HG03378 (cell line): ENCODE measurements around the gene SLC29A4.
"Not testable (repeated sequence)": the region's sequence is repeated elsewhere in the genome, so short reads cannot be mapped to it uniquely, and the experiment has no call there.

ENCODE experiments used
- ATAC-seq: cut with Tn5 transposase; IDR thresholded peaks from one replicate; pipeline ENCODE4 v1.9.1; 2021; ENCODE audit warnings: mild to moderate bottlenecking, moderate library complexity; ENCODE audit not compliant: unreplicated experiment

Gene SLC29A4

DNA sequence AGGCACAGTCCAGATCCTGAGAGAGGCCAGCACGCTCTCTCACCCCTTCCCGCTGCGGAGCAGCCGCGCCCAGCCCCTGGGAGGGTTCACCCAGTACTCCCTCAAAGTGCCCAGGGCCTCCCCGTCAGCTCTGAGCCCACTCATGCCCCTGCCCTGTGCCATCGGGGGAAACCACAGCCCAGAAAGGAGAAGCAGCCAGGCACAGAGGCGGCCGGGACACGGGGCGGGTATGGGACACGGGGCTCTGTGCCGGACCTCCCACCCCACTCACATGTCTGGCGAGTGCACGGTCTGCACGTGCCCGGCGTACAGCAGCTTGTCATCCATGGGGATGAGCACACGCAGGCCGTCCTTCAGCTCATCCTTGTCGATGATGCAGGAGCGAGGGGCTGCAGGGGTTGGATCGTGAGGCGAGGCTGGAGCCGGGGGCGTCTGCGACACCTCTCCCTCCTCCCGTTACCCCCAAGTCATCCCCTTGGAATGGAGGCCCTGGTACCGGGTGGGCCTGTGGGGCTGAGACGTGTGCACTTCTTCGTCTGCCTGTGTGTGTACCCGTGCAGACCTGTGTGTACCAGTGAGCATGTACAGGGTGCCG, 38.2 kb downstream of the SLC29A4 start:
- ATAC-seq = no peak

DNA sequence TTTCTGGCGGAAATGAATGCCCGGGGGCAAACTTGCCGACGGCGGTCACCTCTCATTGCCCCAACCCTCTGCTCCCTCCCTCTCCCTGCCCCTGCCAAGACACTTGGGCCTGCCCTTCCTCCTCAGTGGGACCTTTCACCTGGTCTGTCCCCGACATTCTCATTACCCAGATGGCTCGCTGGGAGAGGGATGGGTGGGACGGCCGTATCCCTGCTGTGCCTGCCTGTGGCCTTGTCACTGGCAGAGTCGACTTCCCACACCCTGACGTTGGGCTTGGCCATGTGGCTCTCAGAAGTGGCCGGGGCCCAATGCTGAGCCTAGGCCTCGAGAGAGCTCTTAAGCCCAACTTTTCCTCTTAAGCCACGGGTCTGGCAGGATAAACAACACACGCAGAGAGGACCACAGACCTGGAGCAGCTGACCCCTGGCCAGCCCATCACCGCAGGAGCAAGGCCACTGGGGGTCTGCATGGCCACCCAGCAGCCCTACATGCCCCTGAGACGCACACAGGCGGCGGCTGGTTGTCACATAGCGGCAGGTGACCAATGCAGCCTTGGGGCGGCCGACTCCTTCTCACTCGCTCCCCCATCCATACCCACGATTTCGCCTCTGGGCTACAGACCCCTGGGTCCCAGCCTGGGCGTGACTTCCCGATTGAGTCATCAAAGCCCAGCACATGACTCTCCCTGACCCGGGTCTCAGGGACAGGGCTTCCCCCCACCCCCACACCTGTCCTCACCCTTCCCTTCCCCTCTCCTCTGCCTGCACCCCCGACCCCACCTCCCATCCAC, 40.1 kb downstream of the SLC29A4 start:
- no peak for ATAC-seq

DNA sequence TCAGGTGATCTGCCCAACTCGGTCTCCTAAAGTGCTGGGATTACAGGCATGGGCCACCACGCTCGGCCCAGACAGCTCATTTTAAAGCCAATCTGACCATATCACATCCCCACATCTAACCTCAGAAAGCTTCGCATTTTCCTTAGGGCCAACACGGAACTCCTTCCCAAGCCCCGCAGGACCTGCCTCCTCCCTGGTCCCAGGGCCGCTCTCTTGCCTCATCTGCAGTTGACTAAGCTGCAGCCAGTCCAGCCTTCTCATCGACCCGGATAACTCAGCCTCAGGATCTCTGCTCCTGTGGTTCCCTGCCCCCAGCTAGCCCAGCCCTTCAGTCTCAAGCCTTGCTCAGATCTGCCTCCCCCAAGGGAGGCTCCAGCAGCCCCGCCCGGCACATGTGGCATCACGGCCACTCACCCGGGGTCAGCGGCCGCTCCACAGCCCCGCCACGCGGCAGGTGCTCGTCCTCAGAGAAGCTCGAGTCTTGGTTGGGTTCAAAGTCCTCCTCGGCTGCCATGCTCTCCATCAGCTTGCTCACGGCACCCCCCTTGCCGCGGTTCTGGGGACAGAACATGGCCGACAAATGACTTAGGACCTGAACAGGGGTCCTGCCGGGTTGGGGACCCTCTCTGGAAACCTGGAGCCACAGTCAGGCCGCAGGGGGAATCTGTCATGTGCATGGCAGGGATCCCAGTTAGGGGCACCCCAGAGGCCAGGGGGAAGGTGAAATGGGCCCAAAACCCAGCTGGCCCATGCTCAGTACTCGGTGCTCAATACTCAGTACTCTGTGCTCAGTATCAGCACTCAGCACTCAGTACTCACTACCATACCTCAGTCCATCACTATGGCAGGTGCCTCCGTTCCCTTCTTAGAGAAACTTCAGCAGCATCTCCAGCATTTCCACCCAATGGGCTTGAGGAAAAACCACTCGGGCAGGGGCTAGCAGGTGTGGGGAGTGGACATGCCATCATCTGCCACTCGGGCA, 41.3 kb downstream of the SLC29A4 start:
- not testable (repeated sequence) for ATAC-seq

DNA sequence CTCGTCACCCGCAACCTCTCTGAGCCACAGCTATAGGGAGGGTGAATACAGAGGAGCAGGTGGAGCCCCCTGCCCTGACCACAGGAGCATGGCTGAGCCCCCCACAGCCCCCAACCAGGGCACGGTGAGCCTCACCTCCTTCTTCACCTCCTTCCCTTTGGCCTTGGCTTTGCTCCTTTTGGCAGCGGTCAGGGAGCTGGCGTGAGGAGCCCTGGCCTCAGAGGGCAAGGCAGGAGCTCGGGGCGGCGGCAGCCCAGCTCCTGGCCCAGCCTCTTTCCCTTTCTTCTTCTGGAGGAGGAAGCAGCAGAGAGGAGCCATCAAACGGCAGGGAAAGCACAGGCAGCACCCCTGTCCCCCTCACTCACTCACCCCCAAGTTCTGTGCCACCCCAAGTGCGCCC, 42.2 kb downstream of the SLC29A4 start:
- ATAC-seq = no peak

DNA sequence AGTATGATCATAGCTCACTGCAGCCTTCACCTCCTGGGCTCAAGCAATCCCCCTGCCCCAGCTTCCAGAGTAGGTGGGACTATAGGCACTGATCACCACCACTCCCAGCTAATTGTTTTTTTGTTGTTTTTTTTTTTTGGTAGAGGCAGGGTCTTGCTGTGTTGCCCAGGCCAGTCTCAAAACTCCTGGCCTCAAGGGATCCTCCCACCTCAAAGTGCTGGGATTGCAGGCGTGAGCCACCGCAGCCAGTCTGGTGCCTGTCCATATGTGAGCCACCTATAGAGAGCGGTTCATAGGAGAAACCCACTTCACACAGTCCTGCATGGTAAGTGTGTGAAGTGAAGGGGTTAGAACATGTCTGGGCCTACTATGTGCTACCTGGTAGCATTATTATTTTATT, 47.5 kb downstream of the SLC29A4 start:
- no peak for ATAC-seq

DNA sequence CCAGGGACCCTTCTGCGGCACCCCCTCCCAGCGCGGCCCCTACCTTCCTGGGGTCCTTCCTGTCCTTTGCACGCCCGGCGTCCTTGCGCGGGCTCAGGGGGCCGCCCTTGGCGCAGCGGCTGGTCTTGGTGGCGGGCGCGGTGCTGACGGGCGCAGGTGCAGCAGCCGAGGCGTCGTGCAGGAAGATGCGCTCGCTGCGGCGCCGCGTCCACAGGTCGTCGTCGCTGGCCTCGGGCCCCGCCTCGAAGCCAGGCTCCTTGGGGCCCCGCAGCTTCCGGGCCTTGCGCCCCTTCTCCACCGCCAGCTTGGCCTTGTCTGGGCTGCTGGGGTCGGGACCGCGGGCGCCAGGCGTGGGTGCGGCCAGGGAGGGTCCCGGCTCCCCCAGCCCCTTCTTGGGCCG, 49.8 kb downstream of the SLC29A4 start:
- no peak for ATAC-seq

DNA sequence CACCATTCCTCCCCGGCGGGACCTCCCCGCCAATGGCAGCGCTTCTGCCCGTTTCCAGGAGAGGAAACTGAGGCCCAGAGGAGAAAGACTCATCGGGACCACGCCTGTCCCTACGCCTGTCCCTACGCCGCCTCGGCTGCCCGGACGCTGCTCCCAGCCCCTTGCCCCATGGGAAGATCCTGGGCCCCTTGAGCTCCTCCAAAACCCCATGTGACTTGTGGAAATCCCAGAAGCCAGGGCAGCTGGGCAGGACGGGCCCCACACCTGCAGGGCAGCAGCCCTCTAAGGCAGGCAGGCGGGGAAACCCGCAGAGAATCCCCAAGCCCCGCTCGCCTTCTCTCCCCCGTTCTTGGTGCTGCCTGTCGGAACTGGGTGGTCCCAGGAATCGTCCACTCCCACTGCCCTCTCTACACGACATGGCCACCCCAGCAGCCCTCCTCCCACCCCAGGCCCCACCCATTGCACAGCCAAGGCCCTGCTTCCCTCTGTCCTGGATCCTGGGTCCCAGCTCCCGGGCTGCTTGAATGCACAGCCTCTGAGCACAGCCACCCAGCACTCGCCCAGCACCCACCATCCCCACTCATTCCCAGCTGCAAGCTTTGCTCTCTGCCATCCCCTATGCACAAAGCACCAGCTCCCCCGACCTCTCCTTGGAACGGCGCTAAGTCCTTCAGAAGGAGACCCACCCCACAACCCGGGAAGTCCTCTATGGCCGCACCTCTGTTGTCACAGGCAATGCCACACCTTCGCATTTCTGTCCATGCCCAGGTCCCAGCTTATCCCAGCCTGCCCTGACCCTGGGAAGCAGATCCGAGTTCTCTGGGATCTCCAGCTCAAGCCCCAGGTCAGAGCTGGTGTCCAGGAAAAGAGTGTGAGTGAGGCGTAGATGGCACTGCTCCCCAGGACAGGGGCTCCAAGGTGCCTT, 50.6 kb downstream of the SLC29A4 start:
- ATAC-seq = no peak

DNA sequence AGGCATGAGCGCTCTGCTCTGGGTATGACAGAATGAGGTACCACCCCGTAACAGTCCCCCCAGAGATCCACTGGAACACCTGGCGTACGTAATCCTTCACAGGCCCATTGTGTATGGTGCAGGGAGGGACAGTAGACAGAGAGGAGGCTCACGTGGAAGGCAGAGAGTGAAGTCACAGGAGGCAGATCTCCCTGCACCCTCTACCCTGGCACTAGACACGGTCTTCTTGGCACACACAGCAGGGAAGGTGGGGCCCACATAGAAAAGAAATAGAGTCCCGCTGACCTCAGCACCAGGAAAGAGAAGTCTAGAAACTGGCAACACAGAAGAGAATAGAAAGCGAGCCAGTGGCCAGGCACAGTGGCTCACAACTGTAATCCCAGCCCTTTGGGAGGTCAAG, 51.9 kb downstream of the SLC29A4 start:
- no peak for ATAC-seq

DNA sequence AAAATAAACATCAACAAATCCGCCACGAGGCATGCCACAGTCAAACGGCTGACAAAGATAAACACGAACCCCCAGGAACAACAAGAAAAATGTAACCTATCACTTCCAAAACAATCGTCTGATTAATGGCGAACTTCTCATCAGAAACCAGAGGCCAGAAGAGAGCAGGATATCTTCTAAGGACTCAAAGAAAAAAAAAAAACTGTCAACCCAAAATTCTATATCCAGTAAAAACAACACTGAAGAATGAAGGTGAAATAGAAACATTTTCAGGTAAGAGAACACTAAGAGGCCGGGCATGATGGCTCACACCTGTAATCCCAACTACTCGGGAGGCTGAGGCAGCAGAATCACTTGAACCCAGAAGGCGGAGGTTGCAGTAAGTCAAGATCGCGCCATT, 54.3 kb downstream of the SLC29A4 start:
- ATAC-seq = no peak

DNA sequence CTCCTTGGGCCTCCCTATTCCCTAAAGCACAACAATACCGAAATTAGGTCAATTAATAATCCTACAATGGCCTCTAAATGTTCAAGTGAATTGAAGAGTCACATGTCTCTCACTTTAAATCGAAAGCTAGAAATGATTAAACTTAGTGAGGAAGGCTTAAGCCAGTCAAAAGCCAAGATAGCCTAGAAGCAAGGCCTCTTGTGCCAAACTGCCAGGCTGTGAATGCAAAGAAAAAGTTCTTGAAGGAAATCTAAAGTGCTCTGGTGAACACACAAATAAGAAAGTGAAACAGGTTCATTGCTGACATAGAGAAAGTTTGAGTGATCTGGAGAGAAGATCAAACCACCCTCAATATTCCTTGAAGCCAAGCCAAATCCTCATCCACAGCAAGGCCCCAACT, 57.2 kb downstream of the SLC29A4 start:
- no peak for ATAC-seq

DNA sequence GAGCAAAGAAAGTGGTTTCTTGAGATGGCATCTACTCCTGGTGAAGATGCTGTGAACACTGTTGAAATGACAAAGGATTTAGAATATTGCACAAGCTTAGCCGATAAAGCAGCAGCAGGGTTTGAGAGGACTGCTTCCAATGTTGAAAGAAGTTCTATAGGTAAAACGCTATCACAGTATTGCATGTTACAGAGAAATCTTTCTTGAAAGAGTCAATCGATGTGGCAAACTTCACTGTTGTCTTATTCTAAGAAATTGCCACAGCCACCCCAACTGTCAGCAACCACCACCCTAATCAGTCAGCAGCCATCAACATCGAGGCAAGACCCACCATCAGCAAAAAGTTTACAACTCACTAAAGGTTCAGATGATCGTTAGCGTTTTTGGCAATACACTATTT, 59.9 kb downstream of the SLC29A4 start:
- ATAC-seq = no peak

DNA sequence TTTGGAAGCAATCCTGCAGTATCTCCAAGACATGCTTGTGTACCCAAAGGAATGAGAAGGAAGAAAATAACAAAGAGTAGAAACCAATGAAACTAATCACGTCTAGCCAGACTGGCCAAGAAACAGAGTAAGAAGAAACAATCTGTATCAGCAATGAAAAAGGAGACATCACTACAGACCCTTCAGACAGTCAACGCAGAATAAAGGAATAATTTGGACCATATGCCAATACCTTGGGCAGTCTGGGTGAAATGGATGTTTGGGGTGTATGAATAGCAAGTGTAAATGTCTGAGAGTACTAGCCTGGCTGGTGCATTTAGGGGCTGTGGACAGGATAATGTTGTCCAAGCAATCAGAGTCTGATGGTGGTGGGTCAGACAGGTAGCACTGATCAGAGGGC, 61.1 kb downstream of the SLC29A4 start:
- ATAC-seq = no peak

DNA sequence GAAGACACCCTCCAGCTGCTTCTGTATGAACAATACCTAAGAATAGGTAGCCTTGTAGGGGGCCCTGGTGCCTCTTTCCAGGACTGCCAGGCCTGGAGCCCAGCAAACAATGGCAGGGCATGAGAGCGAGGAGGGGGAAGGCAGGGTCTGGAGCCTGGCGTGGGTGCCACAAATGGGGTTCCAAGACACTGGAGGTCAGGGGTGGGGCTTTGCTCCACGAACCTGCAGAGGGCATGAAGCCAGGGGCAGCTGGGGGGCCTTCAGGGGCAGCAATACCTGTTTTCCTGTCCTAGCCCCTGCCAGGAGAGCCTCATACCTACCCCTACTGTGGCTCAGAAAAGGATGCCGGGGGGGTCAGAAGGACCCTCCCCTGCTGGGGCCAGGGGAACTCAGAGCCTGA, 61.6 kb downstream of the SLC29A4 start:
- no peak for ATAC-seq

DNA sequence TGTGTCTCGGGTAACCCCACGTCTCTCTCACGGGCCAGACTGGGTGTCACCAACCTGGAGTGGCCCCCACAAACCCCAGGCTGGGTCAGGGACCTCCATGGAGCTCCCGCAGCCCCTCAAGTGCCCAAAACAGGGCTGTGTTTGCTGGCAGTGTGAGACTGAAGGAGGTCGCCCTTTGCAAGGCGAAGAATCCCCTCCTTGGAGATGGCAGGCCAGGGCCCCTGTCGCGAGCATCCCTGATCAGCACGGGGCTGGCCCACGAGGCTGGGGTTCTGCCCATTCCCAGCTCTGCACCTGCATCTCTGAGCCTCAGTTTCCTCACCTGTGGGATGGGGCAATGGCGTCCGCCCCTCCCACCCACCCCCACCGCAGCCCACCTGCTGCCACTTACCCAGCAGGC, 62.4 kb downstream of the SLC29A4 start:
- no peak for ATAC-seq

DNA sequence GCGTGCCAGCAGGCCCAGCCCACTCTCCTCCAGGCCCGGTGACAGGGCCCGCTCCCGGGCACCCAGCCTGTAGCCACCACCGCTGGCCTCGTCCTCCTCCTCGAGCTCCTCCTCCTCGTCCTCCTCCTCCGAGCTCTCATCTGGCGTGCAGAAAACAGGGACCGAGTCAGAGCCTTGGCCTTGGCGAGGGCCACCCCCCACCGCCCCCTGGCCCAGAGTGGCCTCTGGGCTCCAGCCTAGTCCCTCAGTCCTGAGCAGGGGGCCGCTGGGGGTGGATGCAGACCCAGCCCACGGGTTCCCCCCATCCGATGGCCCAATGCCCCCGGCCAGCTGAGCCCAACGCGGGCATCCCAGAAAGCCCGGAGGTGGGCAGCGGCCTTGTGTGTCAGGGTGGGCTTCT, 62.9 kb downstream of the SLC29A4 start:
- no peak for ATAC-seq

DNA sequence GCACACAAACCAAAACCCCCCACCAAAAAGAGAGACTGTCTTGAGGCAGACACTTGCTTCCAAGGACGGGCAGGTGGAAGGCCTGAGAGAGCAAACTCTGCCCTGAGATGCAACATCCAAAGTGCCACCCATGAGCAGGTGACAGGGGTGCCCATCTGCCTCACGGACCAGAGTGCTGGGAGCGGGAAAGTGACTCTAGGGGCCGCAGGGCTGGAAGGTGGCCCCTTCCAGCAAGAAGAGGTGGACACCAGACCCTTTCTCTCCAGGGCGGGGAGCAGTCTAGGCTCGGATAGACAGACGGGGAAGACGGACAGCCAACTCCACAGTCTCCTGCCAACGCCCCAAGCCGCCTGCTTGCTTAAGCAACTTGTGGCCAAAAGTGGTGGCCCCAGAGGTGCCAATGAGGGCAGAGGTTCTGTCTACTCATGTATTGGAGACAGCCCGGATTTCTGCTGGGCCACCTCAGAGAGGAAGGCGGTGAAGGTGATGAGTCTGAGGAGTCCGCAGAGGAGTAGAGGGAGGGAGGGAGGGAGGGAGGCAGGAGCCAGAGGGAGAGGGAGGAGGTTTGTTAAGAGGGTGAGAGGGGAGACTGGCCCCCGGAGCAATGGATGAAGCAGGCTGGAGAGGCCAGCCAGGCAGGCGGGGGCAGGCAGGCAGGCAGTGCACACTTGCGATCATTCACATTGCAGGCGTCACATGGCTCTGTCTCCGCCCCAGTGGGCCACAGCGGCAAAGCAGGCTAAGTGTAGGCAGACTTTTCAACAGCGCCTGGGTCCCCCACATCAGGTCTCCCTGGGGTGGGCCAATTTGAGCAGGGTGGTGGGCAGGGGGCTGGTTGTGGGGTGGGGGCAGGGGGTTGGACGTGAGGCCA, 65.6 kb downstream of the SLC29A4 start:
- no peak for ATAC-seq

DNA sequence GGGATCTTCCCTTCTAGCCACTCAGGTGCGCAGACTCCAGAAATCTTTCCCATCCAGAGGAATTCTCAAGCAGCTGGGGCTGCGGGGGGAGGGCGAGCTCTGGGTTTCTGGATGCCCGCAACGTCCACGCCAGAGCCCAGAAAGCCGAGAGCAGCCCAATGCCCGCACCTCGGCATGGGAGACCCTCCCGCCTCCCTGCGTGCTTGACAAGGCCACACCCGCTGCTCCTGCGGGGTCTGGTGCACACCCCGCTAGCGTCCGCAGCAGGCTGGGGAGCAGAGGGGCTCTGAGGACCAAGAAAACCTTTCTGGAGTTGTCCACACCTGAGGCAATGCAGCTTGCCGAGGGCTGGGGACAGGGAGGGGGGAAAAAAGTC, 66.2 kb downstream of the SLC29A4 start:
- ATAC-seq = no peak

DNA sequence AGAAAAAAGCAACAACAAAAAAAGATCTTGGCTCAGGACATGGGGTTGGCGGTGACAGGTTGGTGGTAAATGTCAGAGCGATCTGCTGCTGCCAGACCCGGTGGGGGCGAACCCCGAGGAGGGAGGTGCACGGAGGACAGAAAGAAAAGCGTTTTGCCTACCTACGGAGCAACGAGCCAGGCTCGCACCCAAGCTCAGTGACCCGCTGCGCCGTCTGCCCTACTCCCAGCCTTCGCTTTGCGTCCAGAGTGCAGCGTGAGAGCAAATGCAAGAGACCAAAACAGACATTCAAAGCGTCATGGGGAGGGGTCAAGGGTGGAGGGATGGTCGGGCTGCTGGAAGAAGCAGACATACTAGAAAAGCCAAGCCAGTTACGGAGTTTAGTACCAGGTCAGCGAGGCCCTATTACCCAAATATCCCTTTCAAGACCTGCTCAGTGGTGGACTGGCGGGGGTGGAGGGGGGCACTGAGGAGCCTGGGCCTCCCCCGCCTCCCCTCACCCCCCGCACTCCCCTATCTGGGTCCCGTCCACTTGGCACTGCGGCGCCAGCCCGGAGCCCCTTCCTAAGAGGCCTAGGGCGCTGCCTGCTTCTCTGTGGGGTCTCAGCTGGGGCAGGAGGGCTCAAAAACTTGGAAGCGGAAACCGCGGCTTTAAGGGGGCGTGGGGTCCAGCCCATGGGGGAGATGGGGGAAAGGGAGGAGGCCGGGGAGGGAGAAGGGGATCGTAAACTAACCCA, 66.9 kb downstream of the SLC29A4 start:
- no peak for ATAC-seq

DNA sequence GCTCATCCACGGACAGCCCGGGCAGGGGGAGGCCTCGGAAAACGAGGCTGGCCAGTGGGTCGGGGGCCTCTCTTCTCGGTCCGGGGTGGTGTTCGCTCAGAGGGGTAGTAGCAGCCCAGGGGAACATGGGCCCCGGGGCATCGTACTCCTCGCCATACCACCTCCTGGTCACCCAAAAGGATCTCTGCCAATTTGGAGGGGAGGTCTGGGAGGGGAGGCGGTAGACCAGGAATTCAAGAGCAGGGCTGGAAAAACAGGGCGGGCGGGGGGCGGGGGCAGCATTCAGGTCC, 67.4 kb downstream of the SLC29A4 start:
- ATAC-seq = no peak
